ENCODE results near the gene TMCC1.
"Not testable (repeated sequence)": the region's sequence is repeated elsewhere in the genome, so short reads cannot be mapped to it uniquely, and the experiment has no call there.

TMCC1 gene

GRCh38 chr3:129893581-129894070 is at the start of gene TMCC1:
TSS of gene TMCC1 (minus strand) at chr3:129893711.
- DNase-seq (ENCODE audit: low read depth): peak; percentile 85

GRCh38 chr3:129943020-129943419 is 49.5 kb upstream of the TMCC1 start:
- DNase-seq (ENCODE audit: low read depth): no peak

GRCh38 chr3:129942296-129942695 is 48.8 kb upstream of the TMCC1 start:
- peak; percentile 68 for DNase-seq (ENCODE audit: low read depth)

- peak; percentile 16 for DNase-seq (ENCODE audit: low read depth)
Observed at GRCh38 chr3:129940086-129940485, 46.6 kb upstream of the TMCC1 start.

- no peak for DNase-seq (ENCODE audit: low read depth)
Observed at GRCh38 chr3:129938140-129938930, 44.8 kb upstream of the TMCC1 start.

- DNase-seq (ENCODE audit: low read depth): no peak
Observed at GRCh38 chr3:129937717-129938116, 44.2 kb upstream of the TMCC1 start.

- DNase-seq (ENCODE audit: low read depth): peak; percentile 50
Observed at GRCh38 chr3:129936757-129937156, 43.2 kb upstream of the TMCC1 start.

GRCh38 chr3:129934234-129935123 is 41.0 kb upstream of the TMCC1 start:
- DNase-seq (ENCODE audit: low read depth): peak; percentile 38

- no peak for DNase-seq (ENCODE audit: low read depth)
Observed at GRCh38 chr3:129933471-129933870, 40.0 kb upstream of the TMCC1 start.

GRCh38 chr3:129929383-129929782 is 35.9 kb upstream of the TMCC1 start:
- DNase-seq (ENCODE audit: low read depth): no peak

GRCh38 chr3:129927072-129927471 is 33.6 kb upstream of the TMCC1 start:
- no peak for DNase-seq (ENCODE audit: low read depth)

GRCh38 chr3:129919806-129920205 is 26.3 kb upstream of the TMCC1 start:
- no peak for DNase-seq (ENCODE audit: low read depth)

- no peak for DNase-seq (ENCODE audit: low read depth)
Observed at GRCh38 chr3:129919357-129919756, 25.8 kb upstream of the TMCC1 start.

GRCh38 chr3:129918461-129918860 is 24.9 kb upstream of the TMCC1 start:
- no peak for DNase-seq (ENCODE audit: low read depth)

- no peak for DNase-seq (ENCODE audit: low read depth)
Observed at GRCh38 chr3:129917423-129918007, 24.0 kb upstream of the TMCC1 start.

GRCh38 chr3:129913618-129914017 is 20.1 kb upstream of the TMCC1 start:
- DNase-seq (ENCODE audit: low read depth): no peak

GRCh38 chr3:129911261-129911861 is 17.9 kb upstream of the TMCC1 start:
- DNase-seq (ENCODE audit: low read depth): no peak

- DNase-seq (ENCODE audit: low read depth): not testable (repeated sequence)
Observed at GRCh38 chr3:129909235-129909634, 15.7 kb upstream of the TMCC1 start.

GRCh38 chr3:129908417-129908816 is 14.9 kb upstream of the TMCC1 start:
- DNase-seq (ENCODE audit: low read depth): no peak

- DNase-seq (ENCODE audit: low read depth): not testable (repeated sequence)
Observed at GRCh38 chr3:129901272-129901671, 7.8 kb upstream of the TMCC1 start.

GRCh38 chr3:129897026-129897425 is 3.5 kb upstream of the TMCC1 start:
- no peak for DNase-seq (ENCODE audit: low read depth)

Measured in ELR (cell line).